Measurements from ENCODE around the gene NHERF2.

GRCh38 chr16:2045965-2046892 lies 19.5 kb downstream of the NHERF2 start:
- TF ChIP-seq CTCF (IDR thresholded peaks at IDR 0.05; ENCODE audit: insufficient read depth, low read length, poor library complexity, severe bottlenecking) = no peak
- TF ChIP-seq EZH2phosphoT487 (conservative IDR thresholded peaks at IDR 0.05; ENCODE audit: low read length) = no peak
